Colonic mucosa (tissue), 4 donors: ENCODE data around the gene FRMD1. TPM values are rescaled to one million over a fixed set of nuclear protein-coding genes. Genes with fewer than 3 reads are reported as not detected.
A peak's percentile ranks its signal among the peaks of the same experiment; 100 is the strongest.
"Not testable (repeated sequence)": the region's sequence is repeated elsewhere in the genome, so short reads cannot be mapped to it uniquely, and the experiment has no call there.

ENCODE experiments used
- DNase-seq: peaks from one replicate; pipeline ENCODE4 v3.0.0-alpha.2; 2020
- H3K27ac ChIP-seq: fragments of 200-600 bp; one replicate; pipeline ENCODE4 v1.8.0; 2021
- H3K27me3 ChIP-seq: fragments of 200-600 bp; one replicate; pipeline ENCODE4 v1.8.0; 2021
- H3K36me3 ChIP-seq: fragments of 200-600 bp; one replicate; pipeline ENCODE4 v1.8.0; 2021
- H3K4me1 ChIP-seq: fragments of 200-600 bp; one replicate; pipeline ENCODE4 v1.8.0; 2021; ENCODE audit warnings: mild to moderate bottlenecking
- H3K4me3 ChIP-seq: fragments of 200-600 bp; one replicate; pipeline ENCODE4 v1.8.0; 2021
- H3K9ac ChIP-seq, 2 donors: one replicate each; pipeline ENCODE4 v1.7.0; 2013; ENCODE audit warnings: control low read depth in 2 of 2, low read depth in 2 of 2, low read length in 2 of 2
- H3K9me3 ChIP-seq: fragments of 200-600 bp; one replicate; pipeline ENCODE4 v1.8.0; 2021
- intact Hi-C: fragments of 100-400 bp; cut with DNase I; formaldehyde crosslinking; loops from one replicate; pipeline ENCODE4 v1.14.1; 2022
- total RNA-seq, 2 donors: library from RNA; stranded (reverse); fragmentation: NEBNext Ultra II Directional in 1 of 2; extraction: Animal tissue kit (Norgen Biotek cat#: 25700) in 1 of 2; gene quantifications; one replicate each; pipeline ENCODE4 v1.2.1, GENCODE V29; 2021
- TF ChIP-seq, protein P1 (sequence below): fragments of 200-600 bp; IDR thresholded peaks from one replicate; pipeline ENCODE4 v1.8.0; 2022; ENCODE audit warnings: antibody characterized with exemption, mild to moderate bottlenecking
- donor health status: healthy.
- donor health status: DM: no; HTN: no; CAD: no.
- donor health status: DM: no; HTN: no; CAD: no.

FRMD1 gene
- total RNA-seq, 2 donors from 2014 or later, result 2.3 to 21.0 TPM

DNA sequence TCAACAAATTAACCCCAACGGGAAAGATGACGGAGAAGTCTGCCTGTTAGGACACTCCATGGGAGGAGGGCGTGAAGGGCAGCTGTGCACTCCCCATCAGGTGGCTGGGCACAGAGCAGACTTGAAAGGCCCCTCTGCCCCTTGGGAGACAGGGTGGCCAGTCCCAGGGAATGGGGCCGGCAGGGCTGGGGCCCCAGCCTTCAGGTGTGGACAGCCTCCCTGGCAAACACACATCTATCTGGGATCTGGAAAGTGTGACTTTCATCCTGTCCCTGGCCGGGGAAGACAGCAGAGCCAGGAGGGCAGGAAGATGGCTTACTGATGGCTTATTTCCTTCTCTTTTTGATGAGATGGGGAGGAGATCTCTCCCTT, 4.5 kb upstream of the FRMD1 start:
- Histone ChIP-seq H3K27me3 (no peaks in the 10 kb centered on the region), H3K4me3 (no peak overlapping the region), H3K36me3 (no peaks in the 10 kb centered on the region), H3K9me3 (no peaks in the 10 kb centered on the region), H3K9ac (peak overlapping the region in 1 of 2 donors; percentile 36), H3K4me1 (peaks cover 20% of the 10 kb centered on the region), H3K27ac (no peak overlapping the region)
- intact Hi-C loops, result no loop called here
- TF ChIP-seq, protein P1, sequence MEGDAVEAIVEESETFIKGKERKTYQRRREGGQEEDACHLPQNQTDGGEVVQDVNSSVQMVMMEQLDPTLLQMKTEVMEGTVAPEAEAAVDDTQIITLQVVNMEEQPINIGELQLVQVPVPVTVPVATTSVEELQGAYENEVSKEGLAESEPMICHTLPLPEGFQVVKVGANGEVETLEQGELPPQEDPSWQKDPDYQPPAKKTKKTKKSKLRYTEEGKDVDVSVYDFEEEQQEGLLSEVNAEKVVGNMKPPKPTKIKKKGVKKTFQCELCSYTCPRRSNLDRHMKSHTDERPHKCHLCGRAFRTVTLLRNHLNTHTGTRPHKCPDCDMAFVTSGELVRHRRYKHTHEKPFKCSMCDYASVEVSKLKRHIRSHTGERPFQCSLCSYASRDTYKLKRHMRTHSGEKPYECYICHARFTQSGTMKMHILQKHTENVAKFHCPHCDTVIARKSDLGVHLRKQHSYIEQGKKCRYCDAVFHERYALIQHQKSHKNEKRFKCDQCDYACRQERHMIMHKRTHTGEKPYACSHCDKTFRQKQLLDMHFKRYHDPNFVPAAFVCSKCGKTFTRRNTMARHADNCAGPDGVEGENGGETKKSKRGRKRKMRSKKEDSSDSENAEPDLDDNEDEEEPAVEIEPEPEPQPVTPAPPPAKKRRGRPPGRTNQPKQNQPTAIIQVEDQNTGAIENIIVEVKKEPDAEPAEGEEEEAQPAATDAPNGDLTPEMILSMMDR, result no peak
- DNase-seq, result no peak

DNA sequence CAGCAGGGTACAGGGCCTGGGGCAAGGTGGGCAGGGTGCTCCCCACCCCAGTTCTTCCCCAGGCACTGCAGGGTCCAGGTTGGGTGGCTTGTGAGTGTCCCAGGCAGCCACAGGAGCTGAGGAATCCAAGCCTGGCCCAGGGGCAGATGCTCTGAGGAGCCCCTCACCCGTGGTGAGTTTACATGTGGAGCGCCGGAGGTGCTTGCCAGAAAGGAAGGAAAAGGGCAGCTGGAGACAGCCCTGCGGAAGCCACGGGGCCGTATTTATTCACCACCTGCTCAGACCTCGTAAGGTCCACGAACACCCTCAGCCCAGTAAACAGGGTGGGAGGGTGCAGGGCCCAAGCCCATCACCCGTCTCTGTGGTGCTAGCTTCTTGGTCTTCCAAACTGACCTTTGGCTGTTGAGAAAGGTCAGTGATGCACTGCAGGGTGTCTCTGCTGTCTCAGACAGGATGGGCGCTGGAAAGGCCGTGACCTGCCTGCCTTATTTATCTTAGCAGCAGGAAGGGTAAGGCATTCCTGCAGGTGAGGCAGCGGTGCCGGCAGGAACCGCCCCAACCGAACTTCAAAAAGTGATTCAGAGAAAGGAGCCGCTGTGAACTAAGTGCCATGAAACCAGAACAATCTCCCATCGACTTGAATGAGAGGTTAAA, 4.0 kb upstream of the FRMD1 start:
- Histone ChIP-seq H3K9me3 (no peaks in the 10 kb centered on the region), H3K9ac (peak overlapping the region in 1 of 2 donors; percentile 36), H3K36me3 (no peaks in the 10 kb centered on the region), H3K27me3 (no peaks in the 10 kb centered on the region), H3K27ac (no peak overlapping the region), H3K4me3 (no peak overlapping the region), H3K4me1 (peaks cover 17% of the 10 kb centered on the region)
- intact Hi-C loops, result no loop called here
- TF ChIP-seq, protein P1, result no peak
- DNase-seq, result peak; percentile 58

DNA sequence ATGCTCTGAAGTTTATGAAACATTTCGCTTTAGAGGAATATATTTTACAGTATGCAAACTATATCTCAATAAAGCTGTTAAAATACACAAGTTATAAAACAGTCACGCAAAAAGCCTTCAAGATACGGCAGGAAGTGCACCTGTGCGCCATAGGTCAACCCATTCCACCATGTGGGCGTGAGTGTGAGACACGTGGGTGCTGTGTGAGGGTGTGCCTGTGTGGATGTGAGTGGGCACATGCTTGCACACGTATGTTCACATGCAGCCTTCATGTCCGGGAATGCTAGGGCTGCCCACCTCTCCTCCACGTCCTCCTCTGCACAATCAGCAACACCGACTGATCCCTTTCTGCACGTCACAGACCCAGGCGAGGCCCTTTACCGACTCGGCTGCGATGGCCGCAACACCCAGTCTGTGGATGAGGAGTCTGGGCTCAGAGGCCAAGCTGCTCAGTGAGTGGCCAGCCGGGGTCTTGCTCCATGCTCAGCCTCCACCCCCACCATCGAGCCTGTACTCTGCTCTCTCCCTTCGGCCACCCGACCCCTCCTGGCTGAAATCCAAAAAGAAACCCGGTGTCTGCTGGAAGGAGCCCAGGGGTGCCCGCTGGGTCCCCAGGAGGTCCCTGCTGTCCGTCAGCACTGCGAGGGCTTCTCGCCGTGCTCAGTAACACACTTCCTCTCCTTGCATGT, 3.0 kb upstream of the FRMD1 start:
- peaks cover 16% of the 10 kb centered on the region for H3K4me1 ChIP-seq
- H3K36me3 ChIP-seq, result no peaks in the 10 kb centered on the region
- no peak overlapping the region for H3K4me3 ChIP-seq
- DNase-seq, result no peak
- H3K27ac ChIP-seq, result no peak overlapping the region
- TF ChIP-seq, protein P1, result no peak
- no peak overlapping the region for H3K9ac ChIP-seq
- H3K9me3 ChIP-seq, result no peaks in the 10 kb centered on the region
- intact Hi-C loops, result no loop called here
- no peaks in the 10 kb centered on the region for H3K27me3 ChIP-seq

DNA sequence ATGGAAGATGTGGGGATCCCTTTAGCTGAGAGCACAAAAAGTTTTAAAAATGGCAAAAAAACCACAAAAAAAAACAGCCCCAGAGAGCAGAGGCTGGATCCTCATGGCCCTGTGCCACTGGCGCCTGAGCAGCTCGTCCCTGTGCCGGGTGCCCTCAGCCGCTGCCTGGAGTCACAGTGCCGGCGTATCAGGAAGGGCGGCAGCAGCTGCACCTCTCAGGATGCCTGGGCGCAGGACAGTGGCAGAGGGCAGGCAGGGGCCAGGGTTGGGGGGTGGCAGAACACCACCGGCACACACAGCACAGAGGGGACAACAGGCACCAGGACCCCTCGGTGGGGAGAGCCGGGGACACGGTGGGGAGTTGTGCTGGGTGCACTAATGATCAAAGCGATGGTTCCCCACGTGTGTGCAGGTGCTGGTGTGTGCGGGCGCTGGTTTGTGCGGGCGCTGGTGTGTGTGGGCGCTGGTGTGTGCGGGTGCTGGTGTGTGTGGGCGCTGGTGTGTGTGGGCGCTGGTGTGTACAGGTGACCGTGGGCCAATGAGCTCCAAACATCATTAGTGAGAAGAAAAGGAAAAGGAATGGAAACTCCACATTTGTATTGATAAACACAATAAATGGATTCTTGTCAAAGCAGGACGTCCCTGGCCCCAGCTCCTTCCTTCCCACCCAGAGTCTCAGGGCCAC, 1.5 kb upstream of the FRMD1 start:
- Histone ChIP-seq H3K27ac (no peak overlapping the region), H3K4me3 (no peak overlapping the region), H3K9me3 (no peaks in the 10 kb centered on the region), H3K4me1 (peaks cover 16% of the 10 kb centered on the region), H3K9ac (no peak overlapping the region), H3K36me3 (no peaks in the 10 kb centered on the region), H3K27me3 (no peaks in the 10 kb centered on the region)
- intact Hi-C loops, result no loop called here
- TF ChIP-seq, protein P1, result no peak
- DNase-seq, result no peak

DNA sequence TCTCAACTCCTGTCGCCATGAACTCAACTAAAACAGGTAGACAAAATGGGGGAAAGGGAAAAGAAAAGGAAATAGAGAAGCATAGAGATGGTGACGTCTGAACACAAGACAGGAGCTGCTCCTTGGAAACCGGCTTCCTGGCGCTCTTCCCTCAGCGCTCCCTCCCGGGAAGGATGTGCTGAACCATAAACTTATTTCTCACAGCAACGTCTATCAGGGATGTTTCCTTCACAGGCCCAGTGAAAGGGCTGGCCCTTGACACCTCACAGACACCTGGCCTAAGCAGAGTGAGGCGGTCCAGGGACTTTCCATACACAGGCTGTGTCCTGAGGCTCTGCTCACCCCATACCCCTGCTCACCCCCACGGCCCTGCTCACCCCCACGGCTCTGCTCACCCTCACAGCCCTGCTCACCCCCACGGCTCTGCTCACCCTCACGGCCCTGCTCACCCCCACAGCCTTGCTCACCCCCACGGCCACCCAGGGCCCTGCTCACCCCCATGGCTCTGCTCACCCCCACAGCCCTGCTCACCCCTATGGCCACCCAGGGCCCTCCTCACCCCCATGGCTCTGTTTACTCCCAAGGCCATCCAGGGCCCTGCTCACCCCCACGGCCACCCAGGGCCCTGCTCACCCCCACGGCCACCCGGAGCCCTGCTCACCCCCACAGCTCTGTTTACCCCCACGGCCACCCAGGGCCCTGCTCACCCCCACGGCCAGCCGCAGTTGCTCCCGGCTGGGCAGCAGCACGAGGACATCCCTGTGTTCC, 653 bp downstream of the FRMD1 start:
- TF ChIP-seq, protein P1, result no peak
- Histone ChIP-seq H3K9ac (peak overlapping the region; percentile 65 to 82), H3K27me3 (no peaks in the 10 kb centered on the region), H3K4me1 (peaks cover 12% of the 10 kb centered on the region), H3K4me3 (peak overlapping the region; percentile 22), H3K9me3 (no peaks in the 10 kb centered on the region), H3K27ac (peak overlapping the region; percentile 74), H3K36me3 (no peaks in the 10 kb centered on the region)
- intact Hi-C loops, result no loop called here
- DNase-seq, result no peak

DNA sequence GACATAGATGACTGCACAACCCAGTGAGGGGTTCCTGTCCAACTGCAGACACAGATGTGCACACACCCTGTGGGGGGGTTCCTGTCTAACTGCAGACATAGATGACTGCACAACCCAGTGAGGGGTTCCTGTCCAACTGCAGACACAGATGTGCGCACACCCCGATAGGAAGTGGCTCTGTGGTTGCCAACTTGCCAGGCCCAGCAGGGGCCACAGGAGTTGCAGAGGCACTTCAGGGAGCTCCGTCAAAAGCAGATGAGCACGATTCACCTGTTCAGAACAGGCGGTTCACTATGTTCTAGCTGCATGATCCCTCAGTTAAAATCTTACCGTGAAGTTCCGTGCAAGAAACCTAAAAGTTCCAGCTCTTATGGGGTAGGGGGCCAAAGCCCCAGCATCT, 1.6 kb downstream of the FRMD1 start:
- H3K27ac ChIP-seq, DNase-seq, H3K9me3 ChIP-seq, H3K4me3 ChIP-seq, H3K4me1 ChIP-seq, intact Hi-C loops, H3K36me3 ChIP-seq, H3K27me3 ChIP-seq: not testable (repeated sequence)
- H3K9ac ChIP-seq, result peak overlapping the region in 1 of 2 donors; percentile 82
